ENCODE results near the gene FTMT. TPM values are rescaled to one million over a fixed set of nuclear protein-coding genes. Genes with fewer than 3 reads are reported as not detected.

FTMT gene
- total and polyA plus RNA-seq, 2 of the 13 experiments (the other 11 are each of a cell fraction or from before 2014, with no cell fraction given), result not detected

DNA sequence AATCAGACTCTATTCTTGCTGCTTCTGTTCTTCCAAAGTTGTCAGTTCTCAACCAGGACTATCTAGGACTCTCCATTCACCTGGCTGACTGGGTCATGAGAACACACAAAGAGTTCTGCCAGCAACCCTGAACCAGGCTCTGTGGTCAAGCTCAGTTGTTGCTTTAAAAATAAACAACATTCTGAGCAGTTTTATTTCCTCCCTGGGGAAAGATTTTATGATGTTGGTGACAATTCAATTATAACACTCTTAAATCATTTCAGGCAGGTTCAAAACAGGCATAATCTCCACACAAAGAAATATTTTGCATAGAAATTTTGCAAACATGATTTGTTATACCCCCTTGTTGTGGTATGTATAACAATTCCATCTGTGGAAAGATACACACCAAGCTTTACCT is 36.0 kb downstream of the FTMT start:
- Histone ChIP-seq H3K4me3 (replicated peaks in 1 of 3; ENCODE audit: insufficient read depth in 1 of 3, low read depth in 2 of 3, low read length in 3 of 3) (no peak overlapping the region), H3K79me2 (ENCODE audit: insufficient read depth, low read length) (no peaks in the 10 kb centered on the region), H4K20me1 (ENCODE audit: insufficient read depth, low read length) (no peaks in the 10 kb centered on the region), H3K36me3 (replicated peaks in 1 of 2; ENCODE audit: control insufficient read depth in 1 of 2, insufficient read depth in 2 of 2, low read length in 2 of 2) (no peaks in the 10 kb centered on the region), H3K27ac (ENCODE audit: extremely low read length, insufficient read depth, low read length) (no peak overlapping the region), H2AFZ (ENCODE audit: low read length) (no peak overlapping the region), H3K9me3 (ENCODE audit: low read length) (no peaks in the 10 kb centered on the region), H3K4me2 (ENCODE audit: low read depth, low read length) (no peak overlapping the region), H3K4me1 (ENCODE audit: insufficient read depth, low read length) (no peaks in the 10 kb centered on the region), H3K27me3 (ENCODE audit: control insufficient read depth in 1 of 2, insufficient read depth in 2 of 2, low read length in 2 of 2) (no peaks in the 10 kb centered on the region), H3K9ac (ENCODE audit: insufficient read depth, low read depth, low read length) (no peak overlapping the region)
- ChIA-PET POLR2A (no interaction called here), CTCF (ENCODE audit: low intra/inter-chr PET ratio, low total read pairs) (no interaction called here)
- TF ChIP-seq ZNF703 (CRISPR knock-in tag; IDR thresholded peaks at IDR 0.05; ENCODE audit: borderline replicate concordance) (no peak), YEATS4 (CRISPR knock-in tag; IDR thresholded peaks at IDR 0.05; ENCODE audit: borderline replicate concordance) (no peak), GABPA (IDR thresholded peaks at IDR 0.05; ENCODE audit: low read depth, low read length) (no peak), GABPA (CRISPR knock-in tag; IDR thresholded peaks at IDR 0.05; ENCODE audit: low read depth) (no peak), ARHGAP35 (CRISPR knock-in tag; IDR thresholded peaks at IDR 0.05; ENCODE audit: borderline replicate concordance) (no peak), ZBTB1 (CRISPR knock-in tag; IDR thresholded peaks at IDR 0.05; ENCODE audit: borderline replicate concordance) (no peak), SETDB1 (CRISPR knock-in tag; IDR thresholded peaks at IDR 0.05; ENCODE audit: borderline replicate concordance) (no peak), ZNF777 (CRISPR knock-in tag; IDR thresholded peaks at IDR 0.05) (no peak), MYNN (CRISPR knock-in tag; IDR thresholded peaks at IDR 0.05; ENCODE audit: low read depth) (no peak), ZNF121 (CRISPR knock-in tag; IDR thresholded peaks at IDR 0.05) (no peak)
- TF ChIP-seq, protein P1, sequence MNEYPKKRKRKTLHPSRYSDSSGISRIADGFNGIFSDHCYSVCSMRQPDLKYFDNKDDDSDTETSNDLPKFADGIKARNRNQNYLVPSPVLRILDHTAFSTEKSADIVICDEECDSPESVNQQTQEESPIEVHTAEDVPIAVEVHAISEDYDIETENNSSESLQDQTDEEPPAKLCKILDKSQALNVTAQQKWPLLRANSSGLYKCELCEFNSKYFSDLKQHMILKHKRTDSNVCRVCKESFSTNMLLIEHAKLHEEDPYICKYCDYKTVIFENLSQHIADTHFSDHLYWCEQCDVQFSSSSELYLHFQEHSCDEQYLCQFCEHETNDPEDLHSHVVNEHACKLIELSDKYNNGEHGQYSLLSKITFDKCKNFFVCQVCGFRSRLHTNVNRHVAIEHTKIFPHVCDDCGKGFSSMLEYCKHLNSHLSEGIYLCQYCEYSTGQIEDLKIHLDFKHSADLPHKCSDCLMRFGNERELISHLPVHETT (CRISPR knock-in tag; conservative IDR thresholded peaks at IDR 0.05), result no peak
- TF ChIP-seq, protein P2, sequence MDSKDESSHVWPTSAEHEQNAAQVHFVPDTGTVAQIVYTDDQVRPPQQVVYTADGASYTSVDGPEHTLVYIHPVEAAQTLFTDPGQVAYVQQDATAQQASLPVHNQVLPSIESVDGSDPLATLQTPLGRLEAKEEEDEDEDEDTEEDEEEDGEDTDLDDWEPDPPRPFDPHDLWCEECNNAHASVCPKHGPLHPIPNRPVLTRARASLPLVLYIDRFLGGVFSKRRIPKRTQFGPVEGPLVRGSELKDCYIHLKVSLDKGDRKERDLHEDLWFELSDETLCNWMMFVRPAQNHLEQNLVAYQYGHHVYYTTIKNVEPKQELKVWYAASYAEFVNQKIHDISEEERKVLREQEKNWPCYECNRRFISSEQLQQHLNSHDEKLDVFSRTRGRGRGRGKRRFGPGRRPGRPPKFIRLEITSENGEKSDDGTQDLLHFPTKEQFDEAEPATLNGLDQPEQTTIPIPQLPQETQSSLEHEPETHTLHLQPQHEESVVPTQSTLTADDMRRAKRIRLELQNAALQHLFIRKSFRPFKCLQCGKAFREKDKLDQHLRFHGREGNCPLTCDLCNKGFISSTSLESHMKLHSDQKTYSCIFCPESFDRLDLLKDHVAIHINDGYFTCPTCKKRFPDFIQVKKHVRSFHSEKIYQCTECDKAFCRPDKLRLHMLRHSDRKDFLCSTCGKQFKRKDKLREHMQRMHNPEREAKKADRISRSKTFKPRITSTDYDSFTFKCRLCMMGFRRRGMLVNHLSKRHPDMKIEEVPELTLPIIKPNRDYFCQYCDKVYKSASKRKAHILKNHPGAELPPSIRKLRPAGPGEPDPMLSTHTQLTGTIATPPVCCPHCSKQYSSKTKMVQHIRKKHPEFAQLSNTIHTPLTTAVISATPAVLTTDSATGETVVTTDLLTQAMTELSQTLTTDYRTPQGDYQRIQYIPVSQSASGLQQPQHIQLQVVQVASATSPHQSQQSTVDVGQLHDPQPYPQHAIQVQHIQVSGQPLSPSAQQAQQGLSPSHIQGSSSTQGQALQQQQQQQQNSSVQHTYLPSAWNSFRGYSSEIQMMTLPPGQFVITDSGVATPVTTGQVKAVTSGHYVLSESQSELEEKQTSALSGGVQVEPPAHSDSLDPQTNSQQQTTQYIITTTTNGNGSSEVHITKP (CRISPR knock-in tag; IDR thresholded peaks at IDR 0.05; ENCODE audit: low read depth), result no peak
- TF ChIP-seq, protein P3, sequence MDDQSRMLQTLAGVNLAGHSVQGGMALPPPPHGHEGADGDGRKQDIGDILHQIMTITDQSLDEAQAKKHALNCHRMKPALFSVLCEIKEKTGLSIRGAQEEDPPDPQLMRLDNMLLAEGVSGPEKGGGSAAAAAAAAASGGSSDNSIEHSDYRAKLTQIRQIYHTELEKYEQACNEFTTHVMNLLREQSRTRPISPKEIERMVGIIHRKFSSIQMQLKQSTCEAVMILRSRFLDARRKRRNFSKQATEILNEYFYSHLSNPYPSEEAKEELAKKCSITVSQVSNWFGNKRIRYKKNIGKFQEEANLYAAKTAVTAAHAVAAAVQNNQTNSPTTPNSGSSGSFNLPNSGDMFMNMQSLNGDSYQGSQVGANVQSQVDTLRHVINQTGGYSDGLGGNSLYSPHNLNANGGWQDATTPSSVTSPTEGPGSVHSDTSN (CRISPR knock-in tag; IDR thresholded peaks at IDR 0.05; ENCODE audit: borderline replicate concordance), result no peak
- TF ChIP-seq, protein P4, sequence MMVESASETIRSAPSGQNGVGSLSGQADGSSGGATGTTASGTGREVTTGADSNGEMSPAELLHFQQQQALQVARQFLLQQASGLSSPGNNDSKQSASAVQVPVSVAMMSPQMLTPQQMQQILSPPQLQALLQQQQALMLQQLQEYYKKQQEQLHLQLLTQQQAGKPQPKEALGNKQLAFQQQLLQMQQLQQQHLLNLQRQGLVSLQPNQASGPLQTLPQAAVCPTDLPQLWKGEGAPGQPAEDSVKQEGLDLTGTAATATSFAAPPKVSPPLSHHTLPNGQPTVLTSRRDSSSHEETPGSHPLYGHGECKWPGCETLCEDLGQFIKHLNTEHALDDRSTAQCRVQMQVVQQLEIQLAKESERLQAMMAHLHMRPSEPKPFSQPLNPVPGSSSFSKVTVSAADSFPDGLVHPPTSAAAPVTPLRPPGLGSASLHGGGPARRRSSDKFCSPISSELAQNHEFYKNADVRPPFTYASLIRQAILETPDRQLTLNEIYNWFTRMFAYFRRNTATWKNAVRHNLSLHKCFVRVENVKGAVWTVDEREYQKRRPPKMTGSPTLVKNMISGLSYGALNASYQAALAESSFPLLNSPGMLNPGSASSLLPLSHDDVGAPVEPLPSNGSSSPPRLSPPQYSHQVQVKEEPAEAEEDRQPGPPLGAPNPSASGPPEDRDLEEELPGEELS (CRISPR knock-in tag; IDR thresholded peaks at IDR 0.05), result no peak
- TF ChIP-seq, protein P5, sequence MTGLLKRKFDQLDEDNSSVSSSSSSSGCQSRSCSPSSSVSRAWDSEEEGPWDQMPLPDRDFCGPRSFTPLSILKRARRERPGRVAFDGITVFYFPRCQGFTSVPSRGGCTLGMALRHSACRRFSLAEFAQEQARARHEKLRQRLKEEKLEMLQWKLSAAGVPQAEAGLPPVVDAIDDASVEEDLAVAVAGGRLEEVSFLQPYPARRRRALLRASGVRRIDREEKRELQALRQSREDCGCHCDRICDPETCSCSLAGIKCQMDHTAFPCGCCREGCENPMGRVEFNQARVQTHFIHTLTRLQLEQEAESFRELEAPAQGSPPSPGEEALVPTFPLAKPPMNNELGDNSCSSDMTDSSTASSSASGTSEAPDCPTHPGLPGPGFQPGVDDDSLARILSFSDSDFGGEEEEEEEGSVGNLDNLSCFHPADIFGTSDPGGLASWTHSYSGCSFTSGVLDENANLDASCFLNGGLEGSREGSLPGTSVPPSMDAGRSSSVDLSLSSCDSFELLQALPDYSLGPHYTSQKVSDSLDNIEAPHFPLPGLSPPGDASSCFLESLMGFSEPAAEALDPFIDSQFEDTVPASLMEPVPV (CRISPR knock-in tag; IDR thresholded peaks at IDR 0.05), result no peak
- ATAC-seq (no peak), FAIRE-seq (no peak), DNase-seq (ENCODE audit: low spot score) (no peak)
- BruUV-seq (replicated peaks), result no TSS peak
- intact Hi-C loops (cut with micrococcal nuclease; ENCODE audit: unreplicated experiment), result no loop called here
- in situ Hi-C loops (cut with HindIII; ENCODE audit: extremely low pct_ligation_motif_present, low pct_unique_long_range_greater_than_20kb), result no loop called here
